HG02759 (cell line): ENCODE data around the gene ARPC5L.
"Not testable (repeated sequence)": the region's sequence is repeated elsewhere in the genome, so short reads cannot be mapped to it uniquely, and the experiment has no call there.

Experiments
- ATAC-seq: cut with Tn5 transposase; IDR thresholded peaks from one replicate; pipeline ENCODE4 v1.9.1; 2021; ENCODE audit warnings: mild to moderate bottlenecking, moderate library complexity; ENCODE audit not compliant: unreplicated experiment

ARPC5L gene

DNA sequence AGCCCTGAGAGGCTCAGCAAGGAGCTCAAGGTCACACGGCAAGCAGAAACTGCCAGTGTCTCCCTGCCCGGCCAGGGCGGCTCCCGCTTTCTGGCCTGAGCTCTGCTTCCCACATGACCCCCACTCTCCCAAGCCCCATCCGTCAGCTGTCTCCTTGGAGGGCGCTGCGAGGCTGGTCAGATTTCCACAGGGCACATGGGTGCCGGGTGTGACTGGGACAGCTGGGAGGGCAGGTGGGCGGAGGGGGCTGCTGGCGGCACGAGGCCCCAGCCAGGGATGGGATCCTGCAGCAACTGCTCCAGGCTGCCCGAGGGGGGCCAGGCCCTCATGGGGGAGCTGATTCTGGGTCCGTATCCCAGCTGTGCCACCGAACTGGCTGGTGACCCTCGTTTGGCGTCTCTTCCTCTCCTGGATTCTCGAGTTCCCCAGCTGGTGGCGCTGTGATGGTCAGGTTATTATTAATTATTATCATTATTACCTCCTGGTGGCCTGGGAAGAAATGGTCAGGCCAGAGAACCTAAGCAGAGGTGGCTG lies 21.6 kb upstream of the ARPC5L start:
- no peak for ATAC-seq

DNA sequence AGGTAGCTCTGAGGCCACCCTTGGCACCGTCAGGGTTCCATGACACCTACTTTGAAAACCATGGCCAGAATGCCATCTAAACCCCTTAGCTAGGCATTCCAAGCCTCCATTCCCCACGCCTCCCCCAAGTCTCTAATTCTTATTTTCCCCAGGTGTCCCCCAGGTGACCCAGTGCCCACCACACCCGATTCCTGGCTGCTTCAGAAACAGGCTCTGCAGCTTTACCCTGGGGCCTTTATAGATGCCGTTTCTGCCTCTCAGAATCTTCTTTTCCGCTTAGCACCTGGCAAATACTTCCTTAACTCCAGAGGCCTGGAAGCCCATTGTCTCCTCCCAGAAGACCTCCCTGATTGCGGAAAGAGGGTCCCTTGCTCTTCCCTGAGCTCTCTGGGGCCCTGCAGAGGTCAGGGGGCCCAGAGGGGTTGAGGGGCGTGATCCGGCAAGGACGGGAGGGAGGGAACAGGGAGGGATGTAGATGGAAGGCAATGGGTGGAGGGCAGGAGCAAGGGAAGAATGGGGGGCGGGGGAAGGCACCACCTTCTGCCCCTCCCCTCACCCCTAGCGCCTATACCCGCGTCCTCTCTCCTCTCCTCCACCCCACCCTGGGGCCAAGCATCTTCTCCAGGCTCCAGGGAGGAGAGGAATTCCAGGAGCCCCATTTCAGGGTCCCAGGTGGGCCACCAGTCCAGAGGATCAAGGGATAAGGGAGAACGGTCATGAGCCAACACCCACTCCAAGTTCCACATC lies 20.7 kb upstream of the ARPC5L start:
- ATAC-seq: no peak

DNA sequence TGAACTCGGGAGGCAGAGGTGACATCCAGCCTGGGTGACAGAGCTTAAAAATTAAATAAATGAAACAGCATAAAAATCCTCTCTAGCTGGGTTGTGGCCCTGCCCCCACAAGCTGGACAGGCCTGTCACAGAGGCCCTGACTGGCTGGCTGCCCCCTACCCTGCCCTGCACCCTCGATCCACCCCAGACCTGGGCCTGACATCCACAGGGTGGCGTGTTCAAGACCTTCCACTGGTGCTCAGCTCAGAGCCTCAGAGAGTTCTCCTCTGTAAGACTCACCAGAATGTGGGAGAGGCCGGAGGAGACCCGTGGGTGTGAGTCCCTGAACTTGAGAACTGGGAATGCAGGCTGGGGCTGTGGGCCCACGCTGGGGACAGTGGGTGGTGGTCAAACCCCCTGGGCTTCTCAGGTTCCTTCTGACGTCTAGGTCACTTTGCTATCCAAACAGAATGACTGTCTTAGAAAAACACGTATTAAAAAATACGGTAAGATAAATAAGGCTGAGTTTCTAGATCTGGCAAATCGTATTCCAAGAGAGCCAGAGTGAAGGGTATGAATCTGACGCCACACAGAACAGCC lies 18.4 kb upstream of the ARPC5L start:
- ATAC-seq: no peak

DNA sequence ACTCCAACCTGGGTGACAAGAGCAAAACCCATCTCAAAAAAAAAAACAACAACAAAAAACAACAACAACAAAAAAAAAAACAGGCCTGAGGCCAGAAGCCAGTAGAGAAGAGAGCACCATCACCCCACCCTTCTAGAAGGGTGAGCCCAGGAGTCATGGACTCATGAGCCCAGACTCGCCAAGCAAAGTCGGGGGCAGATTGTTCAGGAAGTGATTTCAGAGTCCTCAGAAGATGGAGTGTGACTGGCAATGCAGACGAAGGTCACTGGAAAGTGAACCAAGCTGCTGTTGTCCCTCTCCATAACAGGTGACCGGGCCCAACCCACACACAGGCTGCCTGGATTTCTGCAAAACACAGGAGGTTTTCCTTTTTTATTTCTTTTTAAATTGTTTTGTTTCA lies 17.6 kb upstream of the ARPC5L start:
- ATAC-seq: no peak

DNA sequence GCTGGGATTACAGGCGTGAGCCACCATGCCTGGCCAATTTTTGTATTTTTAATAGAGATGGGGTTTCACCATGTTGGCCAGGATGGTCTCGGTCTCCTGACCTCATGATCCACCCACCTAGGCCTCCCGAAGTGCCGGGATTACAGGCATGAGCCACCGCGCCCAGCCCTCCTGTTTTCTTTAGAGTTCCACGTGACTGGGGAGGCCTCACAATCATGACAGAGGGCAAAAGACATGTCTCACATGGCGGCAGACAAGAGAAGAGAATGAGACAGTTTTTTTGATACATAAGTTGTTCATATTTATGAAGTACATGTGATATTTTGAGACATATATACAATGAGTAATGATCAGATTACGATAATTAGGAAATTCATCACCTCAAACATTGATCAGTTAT lies 15.5 kb upstream of the ARPC5L start:
- ATAC-seq: not testable (repeated sequence)

DNA sequence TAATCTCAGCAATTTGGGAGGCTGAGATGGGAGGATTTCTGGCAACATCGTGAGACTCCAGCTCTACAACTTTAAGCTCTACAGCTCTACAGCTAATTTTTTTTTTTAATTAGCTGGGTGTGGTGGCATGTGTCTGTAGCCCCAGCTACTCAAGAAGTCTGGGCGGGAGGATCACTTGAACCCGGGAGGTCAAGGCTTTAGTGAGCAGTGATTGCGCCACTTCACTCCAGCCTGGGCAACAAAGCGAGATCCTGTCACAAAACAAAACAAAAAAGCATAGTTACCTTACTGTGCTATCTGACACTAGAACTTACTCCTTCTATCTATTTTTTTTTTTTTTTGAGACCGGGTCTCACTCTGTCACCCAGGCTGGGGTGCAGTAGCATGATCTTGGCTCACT lies 15.0 kb upstream of the ARPC5L start:
- ATAC-seq: no peak

DNA sequence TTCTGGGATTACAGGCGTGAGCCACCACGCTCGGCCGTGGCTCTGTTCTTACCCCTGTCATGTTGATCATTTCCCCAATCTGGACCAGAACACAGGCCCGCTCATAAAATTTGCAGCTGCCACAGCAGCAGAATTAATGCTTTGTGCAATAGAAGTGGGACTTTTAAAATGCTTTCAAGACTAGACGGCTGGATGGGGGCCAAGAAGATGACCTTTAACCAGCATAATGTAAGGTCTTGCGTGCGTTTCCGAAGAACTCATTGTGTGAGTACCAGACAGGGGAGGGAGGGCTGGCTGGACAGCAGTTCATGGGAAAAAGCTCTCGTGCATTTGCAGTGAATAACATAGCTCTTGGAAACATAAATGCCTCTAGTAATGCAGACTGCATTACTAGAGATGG lies 12.1 kb upstream of the ARPC5L start:
- no peak for ATAC-seq

DNA sequence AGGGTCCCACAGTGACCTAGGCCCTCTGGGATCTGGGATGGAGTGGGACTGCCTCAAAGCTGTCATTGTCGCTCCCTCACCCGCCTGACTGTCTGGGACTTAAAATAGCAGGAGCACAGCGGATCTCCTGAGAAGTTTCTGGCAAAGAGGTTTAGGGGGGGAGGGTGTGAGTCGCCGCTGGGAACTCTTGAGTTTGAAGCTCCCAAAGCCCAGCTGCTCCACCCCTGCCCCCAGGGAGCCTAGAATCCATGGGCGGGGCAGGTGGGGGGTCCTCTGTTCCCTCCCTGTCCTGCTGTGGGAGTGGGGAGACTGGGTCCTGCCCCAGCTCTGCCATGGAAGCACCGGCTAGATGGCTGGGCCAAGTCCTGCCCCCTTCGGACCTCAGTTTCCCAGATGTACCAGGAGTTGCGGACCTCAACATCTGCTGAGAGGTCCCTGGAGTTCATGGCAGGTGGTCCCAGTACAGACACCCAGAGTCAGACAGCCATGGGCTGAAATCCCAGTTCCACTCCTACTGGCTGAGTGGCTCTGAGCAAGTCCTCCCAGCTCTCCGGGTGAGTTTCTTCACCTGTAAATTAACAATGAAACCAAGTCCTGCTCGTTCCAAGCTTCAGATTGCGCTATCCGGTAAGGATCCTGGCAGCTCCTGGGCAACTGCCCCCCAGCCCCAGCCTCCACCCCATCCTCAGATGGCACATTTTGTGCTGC lies 9.7 kb upstream of the ARPC5L start:
- no peak for ATAC-seq

DNA sequence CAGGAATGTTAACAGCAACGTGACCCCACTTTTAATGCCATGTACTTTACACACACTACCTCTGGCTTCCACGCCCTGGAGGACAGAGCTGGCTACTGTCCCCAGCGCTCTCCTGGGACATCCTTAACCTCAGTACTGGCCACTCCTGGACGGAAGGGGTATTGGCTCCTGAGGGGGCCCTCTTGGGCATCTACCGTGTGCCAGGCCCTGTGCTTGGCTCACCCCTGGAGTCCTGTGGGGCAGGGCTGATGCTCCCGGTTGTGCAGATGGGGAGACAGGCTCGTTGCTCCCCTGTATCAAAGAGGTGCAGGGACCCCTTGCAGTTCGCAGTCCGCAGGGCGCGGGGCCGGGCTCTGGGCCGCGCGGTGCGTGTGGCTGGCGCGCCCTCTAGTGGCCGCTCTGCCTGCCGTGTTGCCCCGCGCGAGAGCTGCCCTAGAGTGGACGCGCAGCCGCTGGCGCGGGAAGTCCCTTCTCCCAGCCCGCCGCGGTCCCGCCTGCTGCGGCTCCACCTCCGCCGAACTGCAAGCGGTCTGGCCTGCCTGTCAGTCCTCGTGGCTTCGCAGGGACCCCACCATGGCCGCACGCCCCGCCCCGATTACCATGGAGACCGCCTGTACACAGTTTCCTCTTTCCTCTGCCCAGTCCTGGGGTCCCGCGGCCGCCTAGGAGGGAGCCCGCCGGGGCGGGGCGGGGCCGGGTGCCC lies 8.9 kb upstream of the ARPC5L start, which contains the start of gene WDR38:
WDR38 (plus strand) TSS at position 632 of the 703 bp plus-strand sequence. CDS start 72 bp downstream, outside the sequence.
- ATAC-seq: peak; percentile 82

DNA sequence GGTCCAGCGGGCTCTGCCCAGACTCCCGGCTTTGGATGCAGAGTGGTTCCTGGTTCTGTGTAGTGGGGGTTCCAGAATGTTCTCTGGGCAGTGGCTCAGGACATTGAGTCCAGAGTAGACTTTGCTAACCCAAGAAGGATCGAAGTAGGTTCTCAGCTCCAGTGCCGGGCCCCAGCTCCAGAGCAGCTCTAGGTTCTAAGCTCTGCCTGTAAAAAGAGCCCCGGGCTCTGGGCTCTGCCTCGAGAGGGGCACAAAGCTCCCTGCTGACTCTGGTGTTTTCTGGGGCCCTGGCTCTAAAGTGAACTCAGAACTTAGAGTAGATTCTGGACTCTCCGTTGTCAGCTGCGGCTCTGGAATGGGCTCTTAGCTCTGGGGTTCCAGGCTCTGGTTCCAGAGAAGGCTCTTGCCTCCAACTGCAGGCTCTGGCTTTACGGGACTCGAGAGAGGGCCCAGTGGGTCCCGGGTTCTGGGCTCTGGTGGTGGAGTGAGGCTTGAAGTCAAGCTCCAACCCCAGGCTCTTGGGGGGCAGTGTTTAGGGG lies 8.3 kb upstream of the ARPC5L start:
- no peak for ATAC-seq

DNA sequence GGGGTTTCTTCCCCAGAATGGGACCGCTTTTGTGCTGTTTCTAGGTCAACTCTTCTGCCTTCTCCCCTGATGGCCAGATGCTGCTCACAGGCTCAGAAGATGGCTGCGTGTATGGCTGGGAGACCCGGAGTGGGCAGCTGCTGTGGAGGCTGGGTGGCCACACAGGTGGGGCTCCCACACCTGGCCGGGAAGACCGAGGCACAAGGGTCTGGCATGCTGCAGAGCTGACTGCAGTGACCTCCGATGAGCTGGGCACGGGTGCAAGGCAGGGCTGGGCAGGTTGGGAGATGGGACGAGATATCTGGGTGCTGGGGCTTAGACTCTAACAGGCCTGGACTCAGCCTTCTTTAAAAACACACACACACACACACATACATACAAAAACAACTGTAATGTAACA lies 7.8 kb upstream of the ARPC5L start:
- no peak for ATAC-seq

DNA sequence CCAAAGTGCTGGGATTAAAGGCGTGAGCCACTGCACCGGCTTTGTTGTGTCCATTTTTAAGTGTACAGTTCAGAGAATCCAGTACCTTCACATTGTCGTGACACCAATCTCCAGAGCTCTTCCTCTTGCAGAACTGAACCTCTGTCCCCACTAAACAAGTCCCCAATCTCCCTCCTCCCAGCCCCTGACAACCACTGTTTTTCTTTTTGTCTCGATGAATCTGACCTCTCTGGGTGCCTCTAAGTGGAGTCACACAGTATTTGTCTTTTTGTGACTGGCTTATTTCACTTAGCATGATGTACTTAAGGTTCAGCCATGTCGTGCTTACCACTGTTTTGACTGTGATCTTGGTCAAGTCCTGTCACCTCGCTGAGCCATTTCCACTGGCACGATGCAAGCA lies 7.1 kb upstream of the ARPC5L start:
- no peak for ATAC-seq

DNA sequence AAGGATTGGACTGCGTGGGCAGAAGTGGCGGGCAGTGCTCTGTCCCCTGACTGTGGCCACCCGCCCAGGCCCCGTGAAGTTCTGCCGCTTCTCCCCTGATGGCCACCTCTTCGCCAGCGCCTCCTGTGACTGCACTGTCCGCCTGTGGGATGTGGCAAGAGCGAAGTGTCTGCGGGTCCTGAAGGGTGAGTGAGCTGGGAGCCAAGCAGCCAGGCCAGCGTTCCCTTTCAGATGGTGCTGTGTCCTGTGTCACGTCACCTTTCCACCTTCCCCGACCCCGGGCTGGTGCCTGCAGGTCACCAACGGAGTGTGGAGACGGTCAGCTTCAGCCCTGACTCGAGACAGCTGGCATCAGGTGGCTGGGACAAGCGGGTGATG lies 6.4 kb upstream of the ARPC5L start:
- ATAC-seq: no peak

DNA sequence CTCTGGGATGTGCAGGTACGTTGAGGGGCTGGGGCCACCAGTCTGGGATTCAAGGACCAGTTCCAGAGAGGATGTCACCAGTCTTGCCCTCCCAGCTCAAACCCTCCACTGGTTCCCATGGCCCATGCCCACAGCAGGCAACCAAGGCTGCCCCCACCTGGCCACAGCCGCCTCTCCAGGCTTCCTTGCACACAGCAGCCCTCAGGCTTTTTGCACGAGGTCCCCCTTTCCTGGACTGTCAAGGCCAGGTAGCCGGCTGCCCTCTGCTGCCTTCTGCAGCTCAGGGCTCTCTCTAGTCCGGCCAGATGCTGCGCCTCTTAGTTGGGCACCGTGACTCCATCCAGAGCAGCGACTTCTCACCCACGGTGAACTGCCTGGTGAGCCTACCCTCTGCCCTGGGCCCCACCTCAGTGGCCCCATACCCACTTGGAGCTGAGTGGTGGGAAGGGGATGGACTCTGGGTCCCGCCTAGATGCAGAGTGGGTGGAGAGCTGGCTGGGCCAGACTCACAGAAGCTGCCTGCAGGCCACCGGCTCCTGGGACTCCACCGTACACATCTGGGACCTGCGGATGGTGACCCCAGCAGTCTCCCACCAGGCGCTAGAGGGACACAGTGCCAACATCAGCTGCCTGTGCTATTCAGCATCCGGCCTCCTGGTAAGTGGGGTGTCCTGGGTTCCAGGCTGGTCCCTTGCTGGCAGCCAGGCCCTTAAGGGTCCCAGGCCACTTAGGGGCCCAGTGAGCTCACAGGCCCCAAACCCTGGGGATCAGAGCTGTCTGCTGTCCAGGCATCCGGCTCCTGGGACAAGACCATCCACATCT lies 5.8 kb upstream of the ARPC5L start:
- ATAC-seq: no peak

DNA sequence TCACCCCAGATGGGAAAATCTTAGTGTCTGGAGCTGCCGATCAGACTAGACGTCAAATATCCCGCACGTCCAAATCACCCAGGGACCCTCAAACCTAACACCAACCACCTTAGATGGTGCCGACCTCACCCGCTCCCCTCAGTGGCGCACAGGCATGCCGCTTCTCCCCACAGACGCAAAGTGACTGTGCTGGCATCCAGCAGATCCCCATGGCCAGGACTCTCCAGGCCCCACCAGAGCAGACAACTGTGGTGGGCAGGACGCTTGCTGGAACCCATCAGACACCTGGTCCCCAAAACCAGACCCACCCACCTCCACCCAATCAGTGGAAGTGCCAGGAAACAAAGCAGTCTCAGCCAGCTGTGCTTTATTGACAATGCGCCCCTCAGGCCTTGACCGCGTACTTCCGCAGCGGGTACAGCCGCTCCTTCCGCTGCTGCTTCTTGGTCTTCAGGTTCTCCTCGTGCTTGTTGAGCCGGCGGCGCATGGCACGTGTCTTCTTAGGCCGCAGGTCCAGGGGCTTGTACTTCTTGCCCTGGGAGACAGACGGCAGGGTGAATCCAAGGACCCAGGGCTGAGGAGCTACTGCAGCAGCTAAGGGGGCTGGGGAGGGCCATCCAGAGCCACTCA lies 4.3 kb upstream of the ARPC5L start:
- no peak for ATAC-seq

DNA sequence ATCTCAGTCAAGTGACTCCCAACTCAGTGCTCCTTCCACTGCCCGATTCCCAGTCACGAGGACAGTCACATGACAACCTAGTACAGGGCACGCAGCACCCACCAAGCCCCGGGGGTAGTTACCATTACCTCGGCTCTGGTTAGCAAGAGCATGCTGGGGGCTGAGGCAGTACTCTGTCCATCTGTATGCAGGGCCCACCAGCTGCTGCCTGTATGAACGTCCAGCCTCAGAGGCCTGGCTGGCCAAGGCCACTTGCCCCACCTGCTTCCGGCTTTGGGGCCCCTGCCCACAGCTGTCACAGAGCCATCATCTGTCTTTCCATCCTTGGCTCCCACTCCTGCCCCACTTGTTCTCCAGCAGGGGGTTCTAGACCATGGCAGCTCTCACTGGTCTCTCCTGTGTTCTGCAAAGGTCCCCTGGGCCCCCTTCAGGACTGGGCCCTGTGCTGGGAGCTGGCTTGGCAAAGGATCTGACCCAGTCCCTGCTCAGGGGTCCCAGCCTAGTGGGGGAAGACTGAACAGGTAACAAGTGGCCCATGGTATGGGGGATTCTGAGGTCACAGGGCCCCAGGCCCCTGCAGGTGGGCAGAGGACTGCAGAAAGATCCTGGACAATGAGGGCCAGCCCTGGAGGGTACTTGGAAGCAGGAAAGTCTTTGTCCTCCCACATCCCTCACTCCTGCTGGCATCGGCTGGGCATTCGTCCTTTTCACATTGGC lies 3.4 kb upstream of the ARPC5L start:
- ATAC-seq: no peak

DNA sequence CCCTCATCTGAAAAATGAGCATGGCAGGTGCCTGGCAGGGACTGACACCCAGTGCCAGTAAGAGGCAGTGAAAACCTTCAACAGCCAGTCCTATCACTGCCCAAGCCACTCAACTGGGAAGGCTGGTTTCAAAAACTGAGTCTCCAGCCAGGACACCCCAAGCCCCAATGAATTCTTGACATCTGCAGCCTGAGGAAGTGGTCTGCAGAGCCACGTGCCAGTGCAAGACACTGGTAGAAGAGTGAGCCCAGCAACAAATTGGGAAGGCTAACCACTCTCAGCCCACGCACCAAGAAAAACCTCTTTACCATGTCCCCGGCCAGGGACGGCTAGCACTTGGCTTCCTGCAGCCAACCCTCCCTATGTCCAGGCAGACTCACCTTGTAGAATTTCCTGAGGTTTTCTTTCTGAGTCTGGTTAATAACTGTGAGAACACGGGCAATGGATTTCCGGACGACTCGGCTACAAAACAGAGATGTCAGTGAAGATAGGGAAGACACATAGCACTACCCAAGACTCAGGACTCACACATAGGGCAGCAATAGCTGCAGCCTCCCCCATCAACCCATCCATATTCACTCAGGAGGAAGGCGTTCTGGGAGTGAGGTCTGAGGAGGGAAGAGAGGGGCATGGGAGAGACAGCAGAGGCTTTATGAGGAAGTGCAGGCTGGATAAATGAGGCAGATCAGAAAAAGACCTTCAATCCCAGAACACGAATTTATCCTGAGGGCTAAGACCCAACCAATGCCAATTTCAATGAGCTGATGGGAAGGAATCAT lies 1.9 kb upstream of the ARPC5L start:
- no peak for ATAC-seq

DNA sequence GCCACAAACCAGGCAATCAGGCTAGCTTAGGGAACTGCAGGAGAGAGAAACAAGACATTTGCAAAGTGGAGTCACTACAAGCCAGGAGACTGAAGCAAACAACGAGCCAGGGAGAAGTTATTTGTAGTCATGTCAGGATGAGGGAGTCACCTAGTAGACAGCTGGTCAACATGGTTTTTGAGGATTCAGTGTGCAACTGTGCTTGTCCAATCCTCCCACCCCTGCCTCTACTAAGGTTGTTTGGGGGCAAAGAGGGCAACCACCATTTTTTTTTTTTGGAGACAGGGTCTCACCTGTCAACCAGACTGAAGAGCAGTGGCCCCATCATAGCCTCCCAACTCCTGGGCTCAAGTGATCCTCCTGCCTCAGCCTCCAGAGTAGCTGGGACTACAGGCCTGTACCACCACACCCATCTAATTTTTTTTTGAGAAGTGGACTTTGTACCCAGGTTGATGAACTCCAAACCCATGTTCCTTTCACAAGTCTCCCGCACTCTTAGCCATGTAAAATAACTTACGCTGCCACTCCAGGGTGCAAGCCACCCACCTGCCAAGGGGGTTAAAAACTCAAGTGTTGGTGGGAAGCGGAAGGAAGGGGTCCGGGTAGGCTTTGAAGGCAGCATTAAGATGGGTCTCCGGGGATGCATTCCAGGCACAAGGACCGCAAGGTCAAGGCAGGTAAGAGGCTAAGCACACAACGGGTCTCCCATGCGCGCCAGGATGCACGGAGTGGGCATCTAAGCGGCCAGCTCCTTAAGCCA lies 1.2 kb upstream of the ARPC5L start:
- no peak for ATAC-seq
